IPS-18c (cell line): ENCODE measurements around the gene SLC6A3.
"Not testable (repeated sequence)": the region's sequence is repeated elsewhere in the genome, so short reads cannot be mapped to it uniquely, and the experiment has no call there.

ENCODE experiments used
- H3K4me3 ChIP-seq: 2 replicates; pipeline ENCODE4 v1.7.0; 2013; ENCODE audit warnings: low read depth, mild to moderate bottlenecking, low read length, moderate library complexity; ENCODE audit not compliant: insufficient read depth
- H3K9me3 ChIP-seq: one replicate; pipeline ENCODE4 v1.6.1; 2013; ENCODE audit warnings: mild to moderate bottlenecking, low read length, moderate library complexity; ENCODE audit not compliant: control insufficient read depth, insufficient read depth

The SLC6A3 gene

GRCh38 chr5:1480217-1480616 lies 35.0 kb upstream of the SLC6A3 start:
- Histone ChIP-seq H3K9me3 (no peaks in the 10 kb centered on the region), H3K4me3 (no peak overlapping the region)

- no peak overlapping the region for H3K4me3 ChIP-seq
- H3K9me3 ChIP-seq = no peaks in the 10 kb centered on the region
Measured at GRCh38 chr5:1479581-1480188, 34.4 kb upstream of the SLC6A3 start.

GRCh38 chr5:1479066-1479465 lies 33.8 kb upstream of the SLC6A3 start:
- H3K4me3 ChIP-seq = no peak overlapping the region
- no peaks in the 10 kb centered on the region for H3K9me3 ChIP-seq

- Histone ChIP-seq H3K9me3 (no peaks in the 10 kb centered on the region), H3K4me3 (no peak overlapping the region)
Measured at GRCh38 chr5:1478271-1479035, 33.2 kb upstream of the SLC6A3 start.

- H3K4me3 ChIP-seq = no peak overlapping the region
Measured at GRCh38 chr5:1477341-1477740, 32.1 kb upstream of the SLC6A3 start.

GRCh38 chr5:1476967-1477310 lies 31.7 kb upstream of the SLC6A3 start:
- Histone ChIP-seq H3K9me3 (no peaks in the 10 kb centered on the region), H3K4me3 (no peak overlapping the region)

More at GRCh38 chr5:1477341-1477740, 32.1 kb upstream of the SLC6A3 start:
- no peaks in the 10 kb centered on the region for H3K9me3 ChIP-seq

GRCh38 chr5:1476181-1476966 lies 31.1 kb upstream of the SLC6A3 start:
- Histone ChIP-seq H3K9me3 (no peaks in the 10 kb centered on the region), H3K4me3 (no peak overlapping the region)

GRCh38 chr5:1475544-1475900 lies 30.3 kb upstream of the SLC6A3 start:
- H3K4me3 ChIP-seq, H3K9me3 ChIP-seq: not testable (repeated sequence)

GRCh38 chr5:1474866-1475543 lies 29.8 kb upstream of the SLC6A3 start:
- H3K9me3 ChIP-seq = no peaks in the 10 kb centered on the region
- no peak overlapping the region for H3K4me3 ChIP-seq

- no peak overlapping the region for H3K4me3 ChIP-seq
- H3K9me3 ChIP-seq = no peaks in the 10 kb centered on the region
Measured at GRCh38 chr5:1474183-1474839, 29.1 kb upstream of the SLC6A3 start.

- no peak overlapping the region for H3K4me3 ChIP-seq
- H3K9me3 ChIP-seq = no peaks in the 10 kb centered on the region
Measured at GRCh38 chr5:1473746-1474145, 28.5 kb upstream of the SLC6A3 start.

- H3K9me3 ChIP-seq = no peaks in the 10 kb centered on the region
- no peak overlapping the region for H3K4me3 ChIP-seq
Measured at GRCh38 chr5:1472964-1473628, 27.9 kb upstream of the SLC6A3 start.

- Histone ChIP-seq H3K4me3 (no peak overlapping the region), H3K9me3 (no peaks in the 10 kb centered on the region)
Measured at GRCh38 chr5:1471997-1472963, 27.0 kb upstream of the SLC6A3 start.

- no peak overlapping the region for H3K4me3 ChIP-seq
Measured at GRCh38 chr5:1471240-1471853, 26.1 kb upstream of the SLC6A3 start.

GRCh38 chr5:1470762-1471211 lies 25.5 kb upstream of the SLC6A3 start:
- no peak overlapping the region for H3K4me3 ChIP-seq
- no peaks in the 10 kb centered on the region for H3K9me3 ChIP-seq

More at GRCh38 chr5:1471240-1471853, 26.1 kb upstream of the SLC6A3 start:
- no peaks in the 10 kb centered on the region for H3K9me3 ChIP-seq
